ENCODE data around the gene VAC14.

The VAC14 gene

GRCh38 chr16:70725912-70726828, 74.8 kb downstream of the VAC14 start:
- in situ Hi-C loops (cut with MboI; ENCODE audit: low sequenced_read_pairs): no loop called here

- in situ Hi-C loops (cut with MboI; ENCODE audit: low sequenced_read_pairs): no loop called here
Measured at GRCh38 chr16:70725024-70725911, 75.7 kb downstream of the VAC14 start.

GRCh38 chr16:70724146-70725023, 76.6 kb downstream of the VAC14 start:
- in situ Hi-C loops (cut with MboI; ENCODE audit: low sequenced_read_pairs): no loop called here

- in situ Hi-C loops (cut with MboI; ENCODE audit: low sequenced_read_pairs): no loop called here
Measured at GRCh38 chr16:70723740-70724145, 77.2 kb downstream of the VAC14 start.

- in situ Hi-C loops (cut with MboI; ENCODE audit: low sequenced_read_pairs): no loop called here
Measured at GRCh38 chr16:70721202-70721963, 79.6 kb downstream of the VAC14 start.

GRCh38 chr16:70720425-70721201, 80.3 kb downstream of the VAC14 start:
- in situ Hi-C loops (cut with MboI; ENCODE audit: low sequenced_read_pairs): no loop called here

- in situ Hi-C loops (cut with MboI; ENCODE audit: low sequenced_read_pairs): no loop called here
Measured at GRCh38 chr16:70717065-70717464, 83.9 kb downstream of the VAC14 start.

GRCh38 chr16:70715860-70716357, 85.0 kb downstream of the VAC14 start:
- in situ Hi-C loops (cut with MboI; ENCODE audit: low sequenced_read_pairs): no loop called here

GRCh38 chr16:70715055-70715858, 85.7 kb downstream of the VAC14 start:
- in situ Hi-C loops (cut with MboI; ENCODE audit: low sequenced_read_pairs): no loop called here

- in situ Hi-C loops (cut with MboI; ENCODE audit: low sequenced_read_pairs): no loop called here
Measured at GRCh38 chr16:70714581-70715054, 86.3 kb downstream of the VAC14 start.

GRCh38 chr16:70713824-70714223, 87.1 kb downstream of the VAC14 start:
- in situ Hi-C loops (cut with MboI; ENCODE audit: low sequenced_read_pairs): no loop called here

GRCh38 chr16:70713342-70713741, 87.6 kb downstream of the VAC14 start:
- in situ Hi-C loops (cut with MboI; ENCODE audit: low sequenced_read_pairs): no loop called here

- in situ Hi-C loops (cut with MboI; ENCODE audit: low sequenced_read_pairs): no loop called here
Measured at GRCh38 chr16:70712942-70713341, 88.0 kb downstream of the VAC14 start.

- in situ Hi-C loops (cut with MboI; ENCODE audit: low sequenced_read_pairs): no loop called here
Measured at GRCh38 chr16:70712359-70712758, 88.6 kb downstream of the VAC14 start.

GRCh38 chr16:70711211-70712031, 89.5 kb downstream of the VAC14 start:
- in situ Hi-C loops (cut with MboI; ENCODE audit: low sequenced_read_pairs): no loop called here

- in situ Hi-C loops (cut with MboI; ENCODE audit: low sequenced_read_pairs): no loop called here
Measured at GRCh38 chr16:70710422-70711210, 90.3 kb downstream of the VAC14 start.

Data from hTERT RPE-1 (cell line).